Activated T-cell treated with anti-CD3 and anti-CD28 coated beads, Interleukin-2, amount 50 U/mL, for 48 hours (primary cell): ENCODE results near the gene AGTR1.

Source experiments
- DNase-seq, 2 experiments: peaks; one replicate each; pipeline ENCODE4 v3.0.0-alpha.2; 2020

AGTR1 gene

DNA sequence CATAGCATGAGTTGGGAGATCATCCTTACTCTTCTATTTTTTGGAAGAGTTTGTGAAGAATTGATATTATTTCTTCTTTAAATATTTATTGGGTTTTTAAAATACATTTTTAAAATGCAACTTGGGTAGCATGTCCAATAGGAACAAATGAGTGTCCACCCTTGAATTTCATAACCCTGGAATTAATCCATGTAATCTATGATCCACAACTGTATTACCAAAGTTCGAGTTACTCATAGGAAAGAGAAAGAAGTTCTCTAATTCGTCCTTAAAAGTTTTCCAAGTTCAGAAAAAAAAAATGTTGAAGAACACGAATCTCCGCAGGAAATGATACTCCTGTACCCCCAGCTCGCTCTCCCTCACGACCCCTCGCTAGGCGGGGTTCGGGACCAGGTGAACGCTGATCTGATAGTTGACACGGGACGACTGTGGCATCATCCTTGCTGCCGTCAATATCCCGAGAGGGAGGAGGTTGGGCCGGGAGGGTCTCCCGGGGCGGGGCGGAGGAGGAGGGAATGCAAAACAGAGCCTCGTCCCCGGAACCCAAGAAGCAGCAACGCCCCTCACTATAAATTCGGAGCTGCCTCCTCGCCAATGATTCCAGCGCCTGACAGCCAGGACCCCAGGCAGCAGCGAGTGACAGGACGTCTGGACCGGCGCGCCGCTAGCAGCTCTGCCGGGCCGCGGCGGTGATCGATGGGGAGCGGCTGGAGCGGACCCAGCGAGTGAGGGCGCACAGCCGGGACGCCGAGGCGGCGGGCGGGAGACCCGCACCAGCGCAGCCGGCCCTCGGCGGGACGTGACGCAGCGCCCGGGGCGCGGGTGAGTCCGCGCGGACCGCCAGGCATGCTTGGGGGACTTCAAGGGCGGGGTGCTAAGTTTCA, at the start of gene AGTR1:
Gene AGTR1 (plus strand): TSS at position 598 of the 884 bp plus-strand sequence. CDS start 43,133 bp downstream, outside the sequence.
- no peak for DNase-seq

DNA sequence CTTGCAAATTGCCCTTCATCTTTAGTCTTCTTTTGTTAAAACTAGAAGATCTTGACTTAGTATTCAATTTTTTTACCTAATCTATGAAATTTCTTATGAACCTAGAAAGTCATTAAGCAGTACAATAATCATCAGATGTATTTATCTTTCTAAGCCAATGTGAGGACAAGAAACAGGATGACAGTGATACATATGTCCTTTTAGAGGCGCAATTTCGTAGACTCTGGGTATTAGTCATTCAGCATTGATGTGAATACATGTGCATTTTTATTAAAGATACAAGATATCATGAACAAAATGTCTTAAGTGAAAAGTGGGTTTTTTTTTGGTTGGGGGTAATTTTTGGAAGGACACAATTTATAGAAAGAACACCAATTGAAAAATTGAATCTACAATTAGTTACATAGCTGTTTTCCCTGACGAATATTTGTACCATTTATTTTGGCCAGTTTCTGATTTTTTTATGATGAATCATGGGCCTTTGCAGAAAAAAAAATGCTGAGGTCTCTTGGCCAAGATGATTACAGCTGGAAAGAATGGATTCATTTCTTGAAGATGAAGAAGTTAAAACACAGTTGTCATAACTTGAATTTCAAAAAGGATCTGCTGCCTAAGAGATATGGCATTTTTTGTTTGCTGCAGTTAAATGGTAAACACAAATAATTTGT, 48.9 kb upstream of the AGTR1 start:
- DNase-seq, result no peak

DNA sequence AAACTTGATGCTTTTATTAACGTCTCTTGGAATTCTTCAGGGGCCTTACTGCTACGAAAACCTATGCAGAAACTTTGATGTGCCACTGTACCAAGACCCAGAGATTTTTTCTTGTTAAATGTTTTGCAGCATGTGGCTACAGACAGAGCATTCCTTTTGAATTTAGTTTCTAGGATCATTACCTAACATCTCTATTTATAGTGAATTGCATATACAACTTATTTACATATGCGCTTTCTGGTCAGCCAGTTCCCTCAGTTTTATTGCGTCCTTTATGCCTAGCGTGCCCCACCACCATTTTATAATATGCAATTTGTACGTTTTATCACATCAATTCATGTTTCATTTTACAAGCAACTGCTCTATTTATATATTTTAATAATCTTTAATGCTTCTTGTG, 46.2 kb upstream of the AGTR1 start:
- DNase-seq, result no peak

GRCh38 chr3:148654433-148654832, 43.3 kb upstream of the AGTR1 start:
- DNase-seq, result no peak

GRCh38 chr3:148657470-148657869, 40.2 kb upstream of the AGTR1 start:
- DNase-seq, result no peak

DNA sequence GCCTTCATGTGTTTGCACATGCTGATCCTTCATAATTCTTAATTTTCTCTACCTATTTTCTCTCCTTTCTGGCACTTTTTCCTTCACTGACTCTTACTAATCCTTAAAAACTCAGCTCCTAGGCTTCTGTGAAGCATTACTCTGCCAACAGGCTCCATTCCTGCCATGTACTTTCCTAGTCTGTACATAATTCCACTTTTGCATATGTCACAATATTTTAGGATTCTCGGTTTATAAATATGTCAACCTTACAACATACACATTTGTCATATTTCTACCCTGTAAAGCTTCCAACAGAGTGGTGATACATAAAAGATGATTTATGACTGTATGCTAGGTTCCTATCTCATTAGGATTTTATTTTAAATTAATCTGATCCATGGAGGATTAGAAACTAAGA, 38.2 kb upstream of the AGTR1 start:
- no peak for DNase-seq

- no peak for DNase-seq
Measured at GRCh38 chr3:148680289-148680688, 17.4 kb upstream of the AGTR1 start.

DNA sequence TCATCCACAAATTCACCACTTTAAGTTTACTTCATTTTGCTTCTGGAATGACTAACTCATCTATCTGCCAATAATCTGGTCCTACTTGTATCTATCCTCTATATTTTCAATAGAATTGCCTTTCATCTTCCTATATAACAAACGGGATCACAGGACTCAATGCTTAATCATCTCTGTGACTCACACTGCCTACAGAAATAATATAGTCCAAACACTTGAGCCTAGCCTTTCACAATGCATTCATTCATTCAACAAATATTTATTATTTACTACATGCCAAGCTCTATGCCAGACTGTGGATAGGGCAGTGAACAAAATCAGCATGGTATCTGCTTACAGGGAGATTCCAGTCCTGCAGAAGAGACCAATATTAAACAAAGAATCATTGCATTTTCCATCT, 16.6 kb upstream of the AGTR1 start:
- DNase-seq, result no peak

DNA sequence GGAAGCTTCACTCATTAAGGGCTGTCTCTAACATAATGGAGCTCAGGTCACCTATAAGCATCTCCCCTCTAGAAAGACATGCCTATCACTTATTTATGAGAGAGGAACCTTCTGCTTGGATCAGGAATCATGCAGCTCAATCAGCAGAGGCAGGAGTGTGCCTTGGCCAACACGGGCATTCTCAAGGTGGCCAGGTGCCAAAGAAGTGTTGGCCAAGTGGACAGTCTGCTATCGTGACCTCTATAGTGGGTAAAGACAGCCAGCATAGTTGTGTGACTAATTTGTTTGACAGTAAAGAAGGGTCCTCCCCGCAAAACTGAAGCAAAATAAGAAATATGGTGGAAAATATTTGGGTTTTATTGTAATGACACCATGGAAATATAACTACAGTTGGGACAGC, 14.7 kb upstream of the AGTR1 start:
- no peak for DNase-seq

DNA sequence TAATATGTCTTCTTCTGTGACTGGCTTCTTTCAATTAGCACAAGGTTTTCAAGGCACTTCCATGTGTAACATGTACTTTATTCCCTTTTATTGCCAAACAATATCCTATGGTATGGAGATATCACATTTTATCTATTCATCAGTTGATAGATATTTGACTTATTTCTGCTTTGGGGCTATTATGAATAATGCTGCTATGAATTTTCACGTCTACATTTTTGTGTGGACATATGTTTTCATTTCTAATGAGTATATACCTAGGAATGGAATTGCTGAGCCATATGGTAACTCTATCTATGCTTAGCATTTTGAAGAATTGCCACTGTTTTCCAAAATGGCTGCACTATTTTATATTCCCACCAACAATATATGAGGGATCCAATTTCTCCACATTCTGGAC, 3.6 kb upstream of the AGTR1 start:
- no peak for DNase-seq

DNA sequence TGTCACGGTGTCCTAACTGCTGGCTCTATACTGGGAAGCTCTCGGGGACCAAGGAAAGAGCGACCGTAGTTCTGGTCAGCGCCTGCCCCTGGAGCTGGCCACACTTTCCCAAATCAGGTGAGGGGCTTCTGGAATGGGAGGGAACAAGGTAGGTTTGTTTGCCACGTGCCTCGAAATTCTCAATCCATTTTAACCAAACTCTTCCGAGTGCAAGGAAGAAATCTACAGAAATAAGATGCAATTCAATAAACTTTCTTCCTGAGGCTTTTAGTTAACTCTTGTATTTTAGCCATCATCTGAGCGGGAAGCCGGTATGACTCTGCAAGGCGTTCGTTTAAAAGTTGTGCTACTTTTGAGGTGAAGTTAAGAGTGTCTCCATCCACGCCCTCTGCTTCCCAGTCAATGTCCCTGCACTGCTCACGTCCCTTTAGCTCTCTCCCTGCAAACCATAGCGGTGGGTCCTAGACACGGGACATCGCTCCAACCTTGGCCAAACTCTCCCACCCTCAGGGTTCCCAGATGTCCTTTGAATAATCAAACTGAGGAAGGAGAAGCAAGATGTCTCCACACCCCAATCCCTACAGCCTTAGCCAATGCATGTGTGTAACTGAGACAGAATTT, 597 bp downstream of the AGTR1 start:
- DNase-seq, result no peak

DNA sequence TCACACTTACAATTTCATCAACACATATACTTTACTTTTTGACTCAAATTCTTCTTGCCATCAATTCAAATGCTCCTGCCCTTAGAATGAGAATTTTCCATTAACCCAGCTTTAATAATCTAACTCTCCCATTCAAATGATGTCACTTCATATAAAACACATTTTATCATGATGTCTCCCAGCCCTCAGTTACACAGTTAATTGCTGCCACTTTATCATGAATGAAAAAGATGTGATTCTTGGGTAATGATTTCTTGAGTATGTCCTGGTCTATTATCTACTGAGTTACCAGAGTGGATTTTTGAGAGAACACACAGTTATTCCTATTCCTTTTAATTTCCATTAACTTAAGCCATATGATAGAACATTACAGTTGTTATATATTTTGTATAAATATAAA, 7.6 kb downstream of the AGTR1 start:
- DNase-seq, result no peak

- no peak for DNase-seq
Measured at GRCh38 chr3:148707601-148708380, 10.1 kb downstream of the AGTR1 start.

- DNase-seq, result no peak
Measured at GRCh38 chr3:148708409-148708808, 10.7 kb downstream of the AGTR1 start.

- DNase-seq, result no peak
Measured at GRCh38 chr3:148709560-148710253, 12.0 kb downstream of the AGTR1 start.

DNA sequence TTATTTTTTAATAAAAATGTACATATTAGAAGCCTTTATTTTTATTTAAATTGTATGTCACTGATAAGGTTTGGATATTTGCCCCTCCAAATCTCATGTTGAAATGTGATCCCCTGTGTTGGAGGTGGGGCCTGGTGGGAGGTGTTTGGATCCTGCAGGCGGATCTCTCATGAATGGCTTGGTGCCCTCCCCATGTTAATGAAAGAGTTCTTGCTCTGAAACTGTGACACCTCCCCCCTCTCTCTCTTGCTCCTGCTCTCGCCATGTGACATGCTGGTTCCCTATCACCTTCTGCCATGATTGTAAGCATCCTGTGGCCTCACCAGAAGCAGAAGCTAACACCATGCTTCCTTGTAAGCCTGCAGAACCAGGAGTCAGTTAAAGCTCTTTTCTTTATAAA, 13.0 kb downstream of the AGTR1 start:
- DNase-seq, result no peak

GRCh38 chr3:148711981-148712666, 14.4 kb downstream of the AGTR1 start:
- DNase-seq, result no peak

DNA sequence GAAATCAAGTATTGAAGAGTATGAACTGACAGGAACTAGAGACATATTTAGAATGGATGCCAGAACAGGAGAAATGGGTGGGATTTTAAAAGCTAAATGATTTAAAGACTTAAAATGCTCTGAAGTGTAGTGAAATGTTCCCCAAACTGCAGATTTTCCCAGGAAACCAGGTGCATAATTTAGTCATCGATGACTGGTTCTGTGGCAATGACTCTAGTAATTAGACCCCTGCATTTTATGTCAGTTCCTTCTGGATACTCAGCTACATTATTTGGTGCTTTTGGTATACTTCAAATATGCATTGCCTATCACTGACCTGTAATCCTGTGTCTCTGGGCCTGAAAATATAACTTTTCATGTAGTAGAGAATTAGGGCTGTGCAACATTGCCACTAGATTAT, 16.8 kb downstream of the AGTR1 start:
- DNase-seq, result no peak

DNA sequence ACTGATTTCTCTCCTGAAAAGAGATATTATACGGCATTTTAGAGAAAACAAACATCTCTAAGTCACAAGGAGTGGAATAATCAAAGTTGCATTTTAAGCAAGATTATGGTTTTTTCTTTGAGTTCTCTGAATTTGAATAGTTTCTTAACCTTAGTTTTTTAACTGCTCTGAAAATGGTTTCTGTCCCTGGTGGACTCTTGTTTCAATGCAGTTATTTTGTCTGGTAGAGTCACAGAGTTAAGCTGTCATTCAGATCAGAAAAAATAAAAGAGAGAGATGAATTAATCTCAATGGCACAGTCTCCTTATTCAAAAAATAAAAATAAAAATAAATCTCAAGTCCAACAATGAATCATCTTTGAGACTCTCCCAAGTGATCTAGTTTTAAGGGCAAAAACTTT, 19.0 kb downstream of the AGTR1 start:
- DNase-seq, result no peak

- DNase-seq, result no peak
Measured at GRCh38 chr3:148717885-148718561, 20.3 kb downstream of the AGTR1 start.
